Stomach smooth muscle (tissue), 2 donors: Measurements from ENCODE around the gene MPV17.

ENCODE experiments used
- H3K27ac ChIP-seq: one replicate; pipeline ENCODE4 v1.7.0; 2013; ENCODE audit warnings: mild to moderate bottlenecking, low read length, inconsistent platforms
- H3K27me3 ChIP-seq, 2 donors: one replicate each; pipeline ENCODE4 v1.7.0; 2013; ENCODE audit warnings: low read length in 2 of 2; ENCODE audit not compliant: insufficient read depth in 2 of 2, control insufficient read depth in 1 of 2
- H3K36me3 ChIP-seq, 2 donors: one replicate each; pipeline ENCODE4 v1.7.0; 2013; ENCODE audit warnings: low read length in 2 of 2; ENCODE audit not compliant: control insufficient read depth in 2 of 2, insufficient read depth in 2 of 2
- H3K4me1 ChIP-seq: one replicate; pipeline ENCODE4 v1.7.0; 2013; ENCODE audit warnings: low read length; ENCODE audit not compliant: control insufficient read depth, insufficient read depth
- H3K4me3 ChIP-seq, 2 donors: one replicate each; pipeline ENCODE4 v1.7.0; 2013; ENCODE audit warnings: low read length in 2 of 2
- H3K9ac ChIP-seq, 2 donors: one replicate each; pipeline ENCODE4 v1.7.0; 2013; ENCODE audit warnings: low read length in 2 of 2, mild to moderate bottlenecking in 1 of 2
- H3K9me3 ChIP-seq, 2 donors: one replicate each; pipeline ENCODE4 v1.7.0; 2013; ENCODE audit warnings: low read length in 2 of 2; ENCODE audit not compliant: control insufficient read depth in 2 of 2
- donor health status: healthy.
- donor health status: Pancreatic carcinoma.

MPV17 gene, protein sequence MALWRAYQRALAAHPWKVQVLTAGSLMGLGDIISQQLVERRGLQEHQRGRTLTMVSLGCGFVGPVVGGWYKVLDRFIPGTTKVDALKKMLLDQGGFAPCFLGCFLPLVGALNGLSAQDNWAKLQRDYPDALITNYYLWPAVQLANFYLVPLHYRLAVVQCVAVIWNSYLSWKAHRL

DNA sequence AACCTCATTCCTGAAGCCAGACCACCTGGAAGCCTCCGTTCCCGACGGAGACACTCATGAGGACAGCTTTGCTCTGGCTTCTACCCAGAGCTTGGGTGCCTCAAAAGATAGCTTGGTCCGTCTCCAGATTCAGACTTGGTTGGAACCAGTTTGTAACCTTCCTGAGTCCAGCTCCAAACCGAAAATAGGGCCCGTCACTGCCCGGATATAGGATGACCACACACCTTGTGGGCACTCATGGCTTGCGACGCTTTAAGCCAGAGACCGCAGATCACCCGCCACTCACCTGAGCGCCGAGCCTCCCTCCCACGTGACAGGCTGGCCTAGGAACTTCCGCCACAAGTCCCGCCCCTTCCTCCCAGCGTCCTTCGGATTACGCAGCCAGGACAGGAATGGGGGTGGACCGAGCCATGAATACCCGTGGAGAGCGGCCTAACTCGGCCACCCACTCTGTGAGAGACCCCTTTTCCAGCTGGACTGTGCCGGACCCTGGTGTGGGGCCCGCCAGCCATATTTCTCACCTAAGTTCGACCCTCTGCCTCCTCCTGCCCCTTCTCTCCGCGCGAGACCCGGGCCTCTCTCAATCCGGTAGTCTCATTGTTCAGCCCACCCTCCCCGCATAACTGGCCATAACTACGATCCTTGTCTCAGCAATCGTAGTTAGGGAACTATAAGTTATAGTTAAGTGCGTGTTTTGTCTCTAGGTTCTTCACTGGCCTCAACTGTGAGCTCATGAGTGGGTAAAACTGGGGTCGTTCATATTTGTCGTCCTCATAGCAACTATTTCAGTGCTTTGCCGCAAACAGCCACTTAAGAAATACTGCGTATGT lies at the start of gene MPV17:
TSS of gene MPV17 (minus strand) at position 332 of the 830 bp plus-strand sequence. CDS start 580 bp downstream, outside the sequence.
- H3K27ac ChIP-seq: peak within 1 kb of the TSS; percentile 98
- peaks cover 13 to 16% of the 10 kb centered on the region in 2 donors for H3K36me3 ChIP-seq
- H3K4me3 ChIP-seq: peak within 1 kb of the TSS; percentile 85 to 98
- H3K9ac ChIP-seq: peak within 1 kb of the TSS; percentile 95 to 97
- no peaks in the 10 kb centered on the region for H3K27me3 ChIP-seq
- H3K9me3 ChIP-seq: no peaks in the 10 kb centered on the region
- peaks cover 18% of the 10 kb centered on the region for H3K4me1 ChIP-seq

DNA sequence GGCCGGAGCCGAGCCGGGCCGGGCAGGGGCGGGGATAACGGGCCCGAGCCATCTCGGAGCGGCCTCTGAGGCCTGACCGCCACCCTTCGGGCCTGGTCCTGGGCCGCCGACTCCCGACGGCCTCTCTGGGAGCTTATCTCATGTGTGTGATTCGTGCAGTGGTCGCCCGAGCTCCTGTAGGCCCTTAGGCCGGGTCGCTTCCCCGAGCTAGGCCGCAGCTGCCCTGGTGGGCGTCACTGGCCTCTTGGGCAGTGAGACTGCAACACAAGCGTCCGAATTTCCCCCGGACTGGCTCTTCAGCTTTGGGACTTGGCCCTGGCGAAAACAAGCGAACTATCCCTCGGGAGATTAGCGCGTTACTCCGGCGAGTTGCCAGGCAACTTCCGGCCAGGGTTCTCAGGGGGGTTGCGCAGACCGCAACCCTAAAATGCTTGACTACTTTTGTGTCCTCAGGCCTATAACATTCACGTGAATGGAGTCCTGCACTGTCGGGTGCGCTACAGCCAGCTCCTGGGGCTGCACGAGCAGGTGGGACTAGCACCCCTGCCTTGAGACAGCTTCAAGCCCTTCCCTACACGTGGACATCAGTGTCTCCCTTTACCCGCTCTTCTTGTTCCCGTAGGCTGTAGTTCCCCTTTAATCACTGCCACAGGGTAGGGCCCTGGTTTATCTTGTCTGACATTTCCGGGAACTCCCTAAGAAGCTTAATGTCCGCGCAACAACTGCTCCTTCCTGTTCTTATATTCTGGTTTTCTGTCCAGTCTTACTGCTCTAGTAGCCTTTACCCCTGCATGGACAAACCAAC lies 48.1 kb upstream of the MPV17 start:
- peaks cover 26% of the 10 kb centered on the region for H3K4me1 ChIP-seq
- peaks cover 50 to 58% of the 10 kb centered on the region in 2 donors for H3K36me3 ChIP-seq
- peak overlapping the region; percentile 96 for H3K4me3 ChIP-seq
- no peaks in the 10 kb centered on the region for H3K9me3 ChIP-seq
- H3K27me3 ChIP-seq: no peaks in the 10 kb centered on the region
- peak overlapping the region; percentile 92 to 98 for H3K9ac ChIP-seq
- H3K27ac ChIP-seq: peak overlapping the region; percentile 82

DNA sequence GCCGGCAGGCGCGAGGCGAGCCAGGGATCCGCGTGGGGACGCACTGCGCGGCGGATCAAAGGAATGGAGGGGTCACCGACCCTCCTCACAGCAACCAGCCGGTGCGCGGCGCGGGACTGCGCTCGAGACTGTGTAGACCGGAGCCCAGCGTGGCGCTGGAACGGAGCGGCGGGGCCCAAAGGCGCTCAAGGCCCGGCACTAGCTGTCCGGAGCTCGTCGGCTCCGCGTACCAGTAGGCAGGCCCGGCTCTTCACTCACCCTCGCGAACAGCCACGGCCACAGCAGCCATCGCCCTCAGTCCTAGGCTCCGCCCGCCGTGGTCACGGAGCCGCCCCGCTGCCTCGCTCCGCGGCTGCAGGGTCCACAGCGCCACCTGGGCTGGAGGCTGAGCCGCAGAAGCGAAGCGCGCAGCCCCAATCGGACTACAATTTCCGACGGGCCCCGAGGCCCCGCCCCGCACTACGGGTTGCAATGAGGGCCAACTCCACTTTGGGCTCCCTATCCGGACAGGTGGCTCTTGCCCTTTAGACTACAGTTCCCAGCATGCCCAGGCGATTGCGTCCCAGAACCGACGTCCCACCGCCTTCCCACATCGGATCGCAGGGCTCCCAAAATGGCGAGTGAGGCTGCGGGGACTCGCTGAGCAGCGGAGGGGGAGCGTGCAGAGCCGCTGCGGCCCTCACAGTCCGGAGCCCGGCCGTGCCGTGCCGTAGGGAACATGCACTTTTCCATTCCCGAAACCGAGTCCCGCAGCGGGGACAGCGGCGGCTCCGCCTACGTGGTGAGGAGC lies 47.3 kb upstream of the MPV17 start, which contains the start of the genes EIF2B4 and SNX17:
TSS of gene EIF2B4 (minus strand) at position 313 of the 790 bp plus-strand sequence. CDS start at position 289, 24 bp downstream.
TSS of gene SNX17 (plus strand) at position 591 of the 790 bp plus-strand sequence. CDS start at position 719, 128 bp downstream.
- Histone ChIP-seq H3K4me3 (peak within 1 kb of the TSS; percentile 96), H3K9ac (peak within 1 kb of the TSS; percentile 93 to 98), H3K9me3 (no peaks in the 10 kb centered on the region), H3K36me3 (peaks cover 47 to 55% of the 10 kb centered on the region in 2 donors), H3K4me1 (peaks cover 26% of the 10 kb centered on the region), H3K27me3 (no peaks in the 10 kb centered on the region), H3K27ac (peak within 1 kb of the TSS; percentile 90)

DNA sequence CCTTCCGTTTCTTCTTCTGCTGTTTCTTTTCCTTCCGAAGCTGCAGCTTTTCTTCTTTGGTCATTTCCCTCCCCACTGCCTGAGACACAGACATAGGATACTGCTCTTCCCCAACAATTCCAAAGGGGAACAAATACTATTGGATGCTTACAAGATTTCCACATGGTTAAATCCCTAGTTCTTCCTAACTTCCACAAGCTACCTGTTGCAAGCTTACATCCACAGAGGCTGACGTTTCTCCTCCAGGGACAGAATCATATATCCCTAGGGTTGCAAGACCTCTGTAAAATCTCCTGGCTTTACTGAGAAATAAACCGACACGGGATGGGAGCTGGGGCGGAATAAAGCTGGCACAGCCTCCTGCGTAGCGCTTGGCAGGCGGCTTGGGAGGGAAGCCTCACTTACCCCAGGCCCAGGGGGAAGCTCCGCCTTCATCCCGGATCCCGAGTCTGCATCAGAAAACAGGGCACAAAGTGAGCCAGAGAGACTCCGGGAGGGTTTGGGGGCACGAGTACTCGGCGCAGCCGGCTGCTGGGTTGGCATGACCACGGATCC lies 46.7 kb upstream of the MPV17 start:
- no peaks in the 10 kb centered on the region for H3K9me3 ChIP-seq
- peak overlapping the region; percentile 90 for H3K27ac ChIP-seq
- no peaks in the 10 kb centered on the region for H3K27me3 ChIP-seq
- H3K9ac ChIP-seq: peak overlapping the region; percentile 93 to 95
- peaks cover 45 to 53% of the 10 kb centered on the region in 2 donors for H3K36me3 ChIP-seq
- H3K4me3 ChIP-seq: peak overlapping the region; percentile 83 to 96
- peaks cover 26% of the 10 kb centered on the region for H3K4me1 ChIP-seq

DNA sequence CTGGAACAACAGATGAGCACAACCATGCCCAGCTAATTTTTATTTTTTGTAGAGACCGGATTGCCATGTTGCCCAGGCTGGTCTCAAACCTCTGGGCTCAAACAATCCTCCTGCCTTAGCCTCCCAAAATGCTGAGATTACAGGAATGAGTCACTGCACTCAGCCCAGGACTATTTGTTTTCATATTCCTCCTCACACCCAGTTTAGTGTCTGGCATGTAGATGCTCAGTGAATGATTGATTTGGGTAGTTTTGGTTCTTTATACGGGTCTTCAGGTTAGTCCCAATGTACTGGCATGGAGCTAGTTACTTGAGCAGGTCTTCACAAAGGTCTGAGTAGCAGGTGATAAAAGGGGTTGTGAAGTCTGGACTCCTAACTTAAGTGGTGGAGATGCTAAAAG lies 41.0 kb upstream of the MPV17 start:
- Histone ChIP-seq H3K27ac (no peak overlapping the region), H3K27me3 (no peaks in the 10 kb centered on the region), H3K4me1 (peaks cover 4% of the 10 kb centered on the region), H3K4me3 (no peak overlapping the region), H3K9ac (no peak overlapping the region), H3K9me3 (no peaks in the 10 kb centered on the region), H3K36me3 (peaks cover 42% of the 10 kb centered on the region in 2 donors)

DNA sequence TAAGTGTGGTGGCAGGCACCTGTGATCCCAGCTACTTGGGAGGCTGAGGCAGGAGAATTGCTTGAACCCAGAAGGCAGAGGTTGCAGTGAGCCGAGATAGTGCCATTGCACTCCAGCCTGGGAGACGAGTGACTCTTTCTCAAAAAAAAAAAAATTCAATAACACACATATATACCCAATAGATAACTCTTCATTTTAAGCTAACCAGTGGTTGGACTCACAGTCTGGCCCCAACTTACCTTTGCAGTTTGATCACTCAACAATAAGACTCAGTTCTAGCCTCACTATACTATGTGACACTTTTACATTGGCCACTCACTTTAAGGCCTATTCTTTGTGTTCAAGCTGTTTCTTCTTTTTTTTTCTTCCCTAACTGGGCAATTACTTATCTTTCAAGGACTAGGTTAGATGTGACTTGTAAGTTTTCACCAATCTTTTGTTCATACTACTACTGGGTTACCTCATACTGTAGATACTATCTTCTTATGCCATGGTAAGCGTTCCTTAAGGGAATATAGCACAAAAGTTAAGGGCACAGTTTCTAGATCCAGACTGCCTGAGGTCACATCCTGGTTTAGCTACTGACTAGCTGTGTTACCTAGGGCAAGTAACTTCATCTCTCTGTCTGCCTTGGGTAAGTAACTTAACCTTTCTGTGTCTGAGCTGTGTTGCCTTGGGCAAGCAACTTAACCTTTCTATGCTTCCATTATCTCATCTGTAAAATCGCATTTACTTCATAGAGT lies 40.0 kb upstream of the MPV17 start:
- no peak overlapping the region for H3K4me3 ChIP-seq
- no peaks in the 10 kb centered on the region for H3K27me3 ChIP-seq
- peaks cover 4% of the 10 kb centered on the region for H3K4me1 ChIP-seq
- H3K9me3 ChIP-seq: no peaks in the 10 kb centered on the region
- no peak overlapping the region for H3K9ac ChIP-seq
- peaks cover 33 to 35% of the 10 kb centered on the region in 2 donors for H3K36me3 ChIP-seq
- no peak overlapping the region for H3K27ac ChIP-seq

DNA sequence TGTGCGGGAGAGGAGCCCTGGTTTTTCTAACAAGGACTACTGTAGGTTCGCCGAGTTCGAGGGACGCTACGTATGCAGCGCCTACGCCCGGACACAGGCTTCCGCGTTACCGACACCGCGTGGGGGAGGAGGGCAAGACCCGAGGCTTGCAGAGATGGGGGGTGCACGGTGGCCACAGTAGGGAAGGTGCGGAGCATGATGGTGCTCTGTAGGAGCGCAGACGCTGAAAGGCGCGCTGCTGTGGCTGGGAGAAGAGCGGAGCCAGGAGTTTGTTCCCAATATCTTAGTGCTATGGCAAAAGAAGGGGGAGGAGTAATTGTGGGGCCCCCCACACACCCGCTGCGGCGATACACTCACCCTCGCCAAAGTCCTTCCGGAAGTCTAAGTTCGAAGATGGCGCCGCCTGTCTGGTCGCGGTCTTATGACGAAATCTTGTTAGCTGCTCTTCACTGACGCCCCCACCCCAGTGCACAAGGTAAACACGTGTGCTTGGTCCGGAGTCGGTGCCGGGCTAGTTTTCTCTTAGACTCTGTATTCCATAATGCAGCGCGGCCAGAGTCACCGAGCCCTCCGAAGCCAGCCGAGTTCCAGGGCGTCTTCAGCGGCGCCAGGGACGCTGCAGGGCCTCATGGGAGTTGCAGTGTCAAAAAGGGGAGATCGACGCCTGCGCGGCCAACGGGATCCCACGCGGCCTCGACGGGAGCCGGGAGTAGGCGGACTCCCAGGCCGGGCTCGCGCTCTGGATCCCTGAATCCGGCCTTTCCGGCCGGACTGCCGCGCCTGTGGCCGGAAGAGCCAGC lies 33.7 kb upstream of the MPV17 start, which contains the start of gene GTF3C2:
TSS of gene GTF3C2 (minus strand) at position 383 of the 800 bp plus-strand sequence. CDS start 13,210 bp downstream, outside the sequence.
- peak within 1 kb of the TSS; percentile 80 for H3K27ac ChIP-seq
- no peaks in the 10 kb centered on the region for H3K9me3 ChIP-seq
- no peaks in the 10 kb centered on the region for H3K27me3 ChIP-seq
- no peaks in the 10 kb centered on the region for H3K36me3 ChIP-seq
- peak within 1 kb of the TSS; percentile 77 to 93 for H3K9ac ChIP-seq
- H3K4me3 ChIP-seq: peak within 1 kb of the TSS; percentile 85 to 99
- H3K4me1 ChIP-seq: peaks cover 17% of the 10 kb centered on the region

DNA sequence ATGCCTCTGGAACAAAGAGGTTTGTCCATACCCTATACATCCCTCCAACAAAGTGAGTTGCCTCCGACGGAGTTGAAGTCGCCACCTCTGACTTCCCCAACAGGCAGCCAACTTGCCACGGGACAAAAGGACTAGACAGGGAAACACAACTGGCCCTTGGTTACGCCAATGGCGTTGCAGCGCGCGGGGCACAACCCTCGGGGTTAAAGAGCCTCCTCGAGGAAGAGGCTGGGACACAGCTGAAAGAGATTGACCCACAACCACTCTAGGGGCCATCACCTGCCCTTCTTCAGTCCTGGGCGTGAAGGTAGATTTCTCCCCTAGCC lies 33.1 kb upstream of the MPV17 start:
- Histone ChIP-seq H3K36me3 (no peaks in the 10 kb centered on the region), H3K27ac (peak overlapping the region; percentile 80), H3K9me3 (no peaks in the 10 kb centered on the region), H3K9ac (peak overlapping the region; percentile 77 to 93), H3K4me1 (peaks cover 17% of the 10 kb centered on the region), H3K4me3 (peak overlapping the region; percentile 85 to 99), H3K27me3 (no peaks in the 10 kb centered on the region)

DNA sequence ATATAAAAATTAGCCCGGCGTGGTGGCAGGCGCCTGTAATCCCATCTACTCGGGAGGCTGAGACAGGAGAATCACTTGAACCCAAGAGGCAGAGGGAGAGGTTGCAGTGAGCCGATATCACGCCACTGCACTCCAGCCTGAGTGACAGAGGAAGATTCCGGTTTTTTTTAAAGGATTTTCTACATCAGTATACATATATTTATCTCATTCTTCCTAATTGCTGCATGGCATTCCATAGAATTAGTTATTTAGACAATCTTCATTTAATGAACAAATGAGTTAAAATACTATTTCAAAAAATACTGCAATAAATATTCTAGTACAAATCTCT lies 31.7 kb upstream of the MPV17 start:
- Histone ChIP-seq H3K4me3 (no peak overlapping the region), H3K9ac (no peak overlapping the region), H3K9me3 (no peaks in the 10 kb centered on the region), H3K36me3 (peaks cover 0 to 2% of the 10 kb centered on the region in 2 donors), H3K27me3 (no peaks in the 10 kb centered on the region), H3K4me1 (peaks cover 17% of the 10 kb centered on the region), H3K27ac (no peak overlapping the region)
